MM.1S (cell line): ENCODE data around the gene GCNT1.

Experiments
- EZH2 ChIP-seq: fragments of 300-600 bp; sonication (generic); optimal IDR thresholded peaks from 2 replicates; pipeline ENCODE3; 2017; ENCODE audit warnings: low read depth, mild to moderate bottlenecking, antibody characterized with exemption, low read length, mixed read lengths
- TF ChIP-seq, protein P1 (sequence below): fragments of 300-600 bp; sonication (generic); IDR thresholded peaks from 2 replicates; pipeline ENCODE4 v1.5.1; 2016; ENCODE audit warnings: antibody characterized with exemption, low read length, mixed read lengths

DNA sequence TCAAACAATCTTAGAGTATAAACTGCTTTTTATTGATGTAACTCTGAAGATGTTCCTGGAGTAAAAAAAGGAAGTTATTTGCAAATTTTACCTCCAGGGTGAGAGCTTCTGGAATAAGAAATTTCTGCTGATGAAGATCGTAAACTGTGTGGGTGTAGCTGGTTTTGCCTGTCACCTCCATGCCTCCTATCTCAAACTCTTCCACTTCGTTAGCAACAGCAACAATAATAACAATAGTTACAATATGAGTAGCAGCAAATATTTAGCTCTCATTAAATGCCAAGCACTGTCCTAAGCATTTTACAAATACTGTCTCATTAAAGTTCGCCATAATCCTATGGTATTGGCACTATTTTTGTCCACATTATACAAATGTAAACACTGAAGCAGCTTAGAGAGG, 57.9 kb downstream of the GCNT1 start:
- TF ChIP-seq, protein P1, sequence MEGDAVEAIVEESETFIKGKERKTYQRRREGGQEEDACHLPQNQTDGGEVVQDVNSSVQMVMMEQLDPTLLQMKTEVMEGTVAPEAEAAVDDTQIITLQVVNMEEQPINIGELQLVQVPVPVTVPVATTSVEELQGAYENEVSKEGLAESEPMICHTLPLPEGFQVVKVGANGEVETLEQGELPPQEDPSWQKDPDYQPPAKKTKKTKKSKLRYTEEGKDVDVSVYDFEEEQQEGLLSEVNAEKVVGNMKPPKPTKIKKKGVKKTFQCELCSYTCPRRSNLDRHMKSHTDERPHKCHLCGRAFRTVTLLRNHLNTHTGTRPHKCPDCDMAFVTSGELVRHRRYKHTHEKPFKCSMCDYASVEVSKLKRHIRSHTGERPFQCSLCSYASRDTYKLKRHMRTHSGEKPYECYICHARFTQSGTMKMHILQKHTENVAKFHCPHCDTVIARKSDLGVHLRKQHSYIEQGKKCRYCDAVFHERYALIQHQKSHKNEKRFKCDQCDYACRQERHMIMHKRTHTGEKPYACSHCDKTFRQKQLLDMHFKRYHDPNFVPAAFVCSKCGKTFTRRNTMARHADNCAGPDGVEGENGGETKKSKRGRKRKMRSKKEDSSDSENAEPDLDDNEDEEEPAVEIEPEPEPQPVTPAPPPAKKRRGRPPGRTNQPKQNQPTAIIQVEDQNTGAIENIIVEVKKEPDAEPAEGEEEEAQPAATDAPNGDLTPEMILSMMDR = no peak
- TF ChIP-seq EZH2 = no peak
